ENCODE measurements around the gene MAP1B.

GRCh38 chr5:72256536-72256935 lies 149.3 kb downstream of the MAP1B start:
- no peak for TF ChIP-seq CTCF (conservative IDR thresholded peaks at IDR 0.05; ENCODE audit: low read depth, low read length)
- no peak for TF ChIP-seq POLR2A (IDR thresholded peaks at IDR 0.05; ENCODE audit: low read depth, low read length)
- no peak for TF ChIP-seq CEBPB (IDR thresholded peaks at IDR 0.05; ENCODE audit: low read depth, low read length)
- no peak for TF ChIP-seq RAD21 (IDR thresholded peaks at IDR 0.05; ENCODE audit: low read length)
- no peak for TF ChIP-seq RCOR1 (IDR thresholded peaks at IDR 0.05; ENCODE audit: insufficient replicate concordance, low read length)
- TF ChIP-seq CHD1 (IDR thresholded peaks at IDR 0.05; ENCODE audit: low read depth, low read length) = no peak
- no peak for TF ChIP-seq ELK1 (IDR thresholded peaks at IDR 0.05; ENCODE audit: borderline replicate concordance, low read depth, low read length)
- TF ChIP-seq MAZ (IDR thresholded peaks at IDR 0.05; ENCODE audit: borderline replicate concordance, low read depth, low read length) = no peak
